Measurements from ENCODE around the gene MBD3. TPM values are rescaled to one million over a fixed set of nuclear protein-coding genes. Genes with fewer than 3 reads are reported as not detected.

Gene MBD3
- total RNA-seq, 1 experiment from 2014 or later, result 128 TPM

DNA sequence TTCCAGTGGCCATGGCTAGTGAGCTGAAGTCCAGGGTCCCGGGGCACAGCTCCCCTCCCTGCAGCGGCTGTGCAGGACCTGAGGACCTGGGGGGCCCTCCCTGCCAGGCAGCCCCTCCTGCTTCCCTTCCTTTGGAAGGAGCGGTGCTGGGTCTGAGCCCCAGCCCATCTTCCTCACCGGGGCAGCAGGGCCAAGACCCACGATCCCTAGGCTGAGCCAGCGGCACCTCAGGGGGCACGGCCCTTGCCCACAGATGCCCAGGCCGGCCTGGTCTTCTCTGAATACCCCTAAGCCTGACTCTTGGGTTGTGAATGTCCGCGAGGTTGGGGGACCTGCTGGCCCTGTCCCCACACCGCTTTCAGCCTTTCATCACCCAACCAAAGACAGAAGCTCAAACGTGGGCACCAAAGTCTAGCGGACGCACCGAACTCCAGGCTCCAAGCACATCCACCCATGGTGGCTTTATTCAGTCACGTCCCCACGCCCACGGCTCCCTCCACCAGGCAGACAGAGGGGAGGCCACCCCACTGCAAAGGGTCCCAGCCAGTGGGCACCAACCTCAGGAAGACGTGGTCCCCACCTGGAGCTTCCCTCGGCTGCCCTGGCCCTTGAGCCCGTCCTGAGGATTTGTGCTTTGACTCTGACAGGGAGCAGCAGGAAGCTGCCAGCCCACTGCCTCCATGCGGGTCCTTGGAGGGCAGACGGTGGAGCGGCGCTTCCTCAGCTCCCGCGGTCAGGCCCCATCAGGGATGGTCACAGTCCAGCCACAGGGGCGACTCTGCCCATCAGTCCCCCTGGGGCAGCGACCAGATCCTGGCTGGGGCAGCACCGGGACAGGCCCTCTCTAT lies 16.2 kb downstream of the MBD3 start:
- H2BK20ac ChIP-seq (ENCODE audit: low read depth, low read length, poor library complexity, severe bottlenecking), result no peak overlapping the region
- no peak overlapping the region for H2AFZ ChIP-seq (ENCODE audit: low read length)
- H3K4ac ChIP-seq (ENCODE audit: low read depth, low read length), result no peak overlapping the region
- no peaks in the 10 kb centered on the region for H3K27me3 ChIP-seq (ENCODE audit: insufficient read depth, low read length)
- no peak overlapping the region for H3K4me2 ChIP-seq (ENCODE audit: insufficient read depth, insufficient read length, low read length)
- no peak overlapping the region for H2BK120ac ChIP-seq (ENCODE audit: low read depth, low read length, poor library complexity, severe bottlenecking)
- no peaks in the 10 kb centered on the region for H3K9me3 ChIP-seq (ENCODE audit: control insufficient read depth, low read depth, low read length)
- H4K5ac ChIP-seq (ENCODE audit: insufficient read length, low read depth, low read length), result no peak overlapping the region
- H3K4me1 Mint-ChIP-seq, result 0 out of 4 replicates have a peak, but pooled peaks cover 0 to 3% of the 10 kb centered on the region in 2 experiments
- peaks cover 7% of the 10 kb centered on the region for H3K27me3 Mint-ChIP-seq (ENCODE audit: low read depth)
- no peak overlapping the region; the same call in 1 of the 2 replicates for H3K14ac ChIP-seq (ENCODE audit: insufficient read depth, low read length)
- no peak overlapping the region for H2BK15ac ChIP-seq (ENCODE audit: low read depth, low read length)
- peaks cover 12 to 46% (median 33%) of the 10 kb centered on the region in 3 experiments; a peak in 6 of 7 replicates for H3K36me3 Mint-ChIP-seq (ENCODE audit: insufficient read depth in 1 of 3, low read depth in 3 of 3)
- H4K20me1 ChIP-seq (ENCODE audit: control insufficient read depth, insufficient read depth, insufficient read length), result no peaks in the 10 kb centered on the region
- no CpG with 5 or more reads among the region's 30 CpGs for WGBS (ENCODE audit: extremely low coverage, insufficient read length, low lambda C conversion rate)
- H3K79me1 ChIP-seq (ENCODE audit: insufficient read depth, low read depth, low read length, poor library complexity, severe bottlenecking), result no peaks in the 10 kb centered on the region
- DNase-seq, result no peak
- H3T11ph ChIP-seq (ENCODE audit: low read length), result no peak overlapping the region
- no peaks in the 10 kb centered on the region for H3K79me2 ChIP-seq (ENCODE audit: insufficient read depth, low read length)
- H2AK5ac ChIP-seq (ENCODE audit: insufficient read length, low read length), result no peak overlapping the region
- no peak overlapping the region for H3K4me3 Mint-ChIP-seq
- no peak overlapping the region for H4K91ac ChIP-seq (ENCODE audit: insufficient read length, low read depth, low read length)
- no peak overlapping the region for H3K27ac Mint-ChIP-seq
- TF ChIP-seq, protein P1, sequence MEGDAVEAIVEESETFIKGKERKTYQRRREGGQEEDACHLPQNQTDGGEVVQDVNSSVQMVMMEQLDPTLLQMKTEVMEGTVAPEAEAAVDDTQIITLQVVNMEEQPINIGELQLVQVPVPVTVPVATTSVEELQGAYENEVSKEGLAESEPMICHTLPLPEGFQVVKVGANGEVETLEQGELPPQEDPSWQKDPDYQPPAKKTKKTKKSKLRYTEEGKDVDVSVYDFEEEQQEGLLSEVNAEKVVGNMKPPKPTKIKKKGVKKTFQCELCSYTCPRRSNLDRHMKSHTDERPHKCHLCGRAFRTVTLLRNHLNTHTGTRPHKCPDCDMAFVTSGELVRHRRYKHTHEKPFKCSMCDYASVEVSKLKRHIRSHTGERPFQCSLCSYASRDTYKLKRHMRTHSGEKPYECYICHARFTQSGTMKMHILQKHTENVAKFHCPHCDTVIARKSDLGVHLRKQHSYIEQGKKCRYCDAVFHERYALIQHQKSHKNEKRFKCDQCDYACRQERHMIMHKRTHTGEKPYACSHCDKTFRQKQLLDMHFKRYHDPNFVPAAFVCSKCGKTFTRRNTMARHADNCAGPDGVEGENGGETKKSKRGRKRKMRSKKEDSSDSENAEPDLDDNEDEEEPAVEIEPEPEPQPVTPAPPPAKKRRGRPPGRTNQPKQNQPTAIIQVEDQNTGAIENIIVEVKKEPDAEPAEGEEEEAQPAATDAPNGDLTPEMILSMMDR (conservative IDR thresholded peaks at IDR 0.05), result no peak
- H3K18ac ChIP-seq (ENCODE audit: insufficient read length, low read depth, low read length), result no peak overlapping the region
- H3K9me3 Mint-ChIP-seq, result no peaks in the 10 kb centered on the region; a peak in 1 of 5 replicates
- no peak overlapping the region for H2BK12ac ChIP-seq (ENCODE audit: insufficient read length, low read depth, low read length)
- H3K56ac ChIP-seq (ENCODE audit: insufficient read length, low read depth, low read length), result no peak overlapping the region
- H3K27ac ChIP-seq (ENCODE audit: insufficient read length, low read depth, low read length), result no peak overlapping the region
- H3K4me1 ChIP-seq (ENCODE audit: insufficient read depth, low read length), result no peaks in the 10 kb centered on the region
- H4K8ac ChIP-seq (replicated peaks; ENCODE audit: insufficient read length, low read depth, low read length), result no peak overlapping the region
- no peak overlapping the region for H2BK5ac ChIP-seq (ENCODE audit: insufficient read length, low read length)
- H3K23me2 ChIP-seq (ENCODE audit: insufficient read length, low read depth, low read length, poor library complexity, severe bottlenecking), result no peaks in the 10 kb centered on the region
- H3K9ac ChIP-seq (ENCODE audit: extremely low read depth, insufficient read length, low read length), result no peak overlapping the region
- no peak overlapping the region for H3K23ac ChIP-seq (ENCODE audit: insufficient read length, low read depth, low read length)

All from H9 (cell line).